K562 (cell line): ENCODE measurements around the gene CRYBG2. TPM values are rescaled to one million over a fixed set of nuclear protein-coding genes. Genes with fewer than 3 reads are reported as not detected.

Source experiments
- AFF1 ChIP-seq, 2 experiments: fragments of 450-650 bp; IDR thresholded peaks; 2 replicates each; pipeline ENCODE4 v1.6.1; 2018; ENCODE audit warnings: mild to moderate bottlenecking in 2 of 2, low read depth in 1 of 2; ENCODE audit not compliant: partially characterized antibody in 2 of 2
- ELF2 ChIP-seq: fragments of 250-450 bp; sonication (Bioruptor Pico); IDR thresholded peaks from 2 replicates; pipeline ENCODE4 v1.5.0; 2021; ENCODE audit warnings: mild to moderate bottlenecking
- ESRRB ChIP-seq: fragments of 250-450 bp; sonication (Bioruptor Pico); IDR thresholded peaks from 2 replicates; pipeline ENCODE4 v1.5.0; 2020; ENCODE audit warnings: mild to moderate bottlenecking, moderate library complexity, borderline replicate concordance
- ETS1 ChIP-seq: conservative IDR thresholded peaks from 2 replicates; pipeline ENCODE4 v1.6.1; 2011; ENCODE audit warnings: low read depth, mild to moderate bottlenecking, low read length; ENCODE audit not compliant: control insufficient read depth
- HCFC1 ChIP-seq: IDR thresholded peaks from 2 replicates; pipeline ENCODE4 v1.6.1; 2012; ENCODE audit warnings: low read depth, low read length, improper control_type of control experiment
- NBN ChIP-seq: fragments of 450-650 bp; IDR thresholded peaks from 2 replicates; pipeline ENCODE4 v1.6.1; 2016; ENCODE audit warnings: low read depth, mild to moderate bottlenecking
- RFX7 ChIP-seq: fragments of 250-450 bp; sonication (Bioruptor Pico); IDR thresholded peaks from 2 replicates; pipeline ENCODE4 v1.5.1; 2021; ENCODE audit warnings: mild to moderate bottlenecking
- SMAD4 ChIP-seq: fragments of 250-450 bp; sonication (Bioruptor Pico); conservative IDR thresholded peaks from 2 replicates; pipeline ENCODE4 v1.8.0; 2021; ENCODE audit warnings: inconsistent platforms, mild to moderate bottlenecking, moderate library complexity
- SPI1 ChIP-seq: IDR thresholded peaks from 2 replicates; pipeline ENCODE4 v1.6.1; 2011; ENCODE audit warnings: low read depth, low read length, control low read depth, borderline replicate concordance
- STAG1 ChIP-seq: sonication (generic); formaldehyde crosslinking; IDR thresholded peaks from 2 replicates; pipeline ENCODE4 v1.5.0; 2020; ENCODE audit warnings: missing genetic modification reagents, borderline replicate concordance
- THAP7 ChIP-seq: fragments of 250-450 bp; sonication (Bioruptor Pico); IDR thresholded peaks from 2 replicates; pipeline ENCODE4 v1.5.0; 2021
- TSHZ1 ChIP-seq: fragments of 250-450 bp; sonication (Bioruptor Pico); IDR thresholded peaks from 2 replicates; pipeline ENCODE4 v1.4.0; 2020; ENCODE audit warnings: mild to moderate bottlenecking, moderate library complexity
- ZBTB33 ChIP-seq: sonication (generic); formaldehyde crosslinking; IDR thresholded peaks from 2 replicates; pipeline ENCODE4 v1.8.1; 2023; ENCODE audit warnings: mild to moderate bottlenecking, missing genetic modification reagents
- ZNF561 ChIP-seq: fragments of 450-650 bp; formaldehyde crosslinking; conservative IDR thresholded peaks from 2 replicates; pipeline ENCODE4 v1.4.0; 2020; ENCODE audit warnings: mild to moderate bottlenecking, moderate library complexity
- polyA plus RNA-seq, 8 experiments: library from polyadenylated mRNA; depleted of rRNA in 4 of 8; stranded (reverse) in 5 of 8; unstranded in 3 of 8; fragments of >200 nt; fragmentation: Nextera tagmentation in 2 of 8; fragmentation: Illumina TruSeq in 1 of 8; extraction: Ambion mirVana in 2 of 8; extraction: Trizol in 1 of 8; gene quantifications; 2 replicates each; pipeline versions ENCODE4 v1.2.1 to v1.2.3, GENCODE V29; 2011 to 2014; ENCODE audit warnings: inconsistent platforms in 1 of 8, missing spikeins in 1 of 8
- total RNA-seq, 7 experiments: library from RNA; depleted of rRNA in 6 of 7; stranded (reverse); fragments of >200 nt in 6 of 7; fragmentation: Illumina TruSeq in 2 of 7; extraction: Trizol in 2 of 7; gene quantifications; 2 replicates each; pipeline versions ENCODE4 v1.2.1 to v1.2.3, GENCODE V29; 2011 to 2021; ENCODE audit warnings: low replicate concordance in 1 of 7

CRYBG2 gene
- total and polyA plus RNA-seq, 9 of the 15 experiments (the other 6 are each of a cell fraction or from before 2014, with no cell fraction given): 0.39 to 8.5 (median 3.7) TPM

GRCh38 chr1:26336477-26337205, 17.3 kb downstream of the CRYBG2 start (continued):
- TF ChIP-seq ESRRB (CRISPR knock-in tag) (no peak), HCFC1 (peak; percentile 31; the same call in 1 of the 2 replicates), AFF1 (IDR thresholded peaks at IDR 0.05; ENCODE audit: low read depth in 1 of 2, partially characterized antibody in 2 of 2) (peak; percentile 67 to 85), ZNF561 (CRISPR knock-in tag) (peak; percentile 45; the same call in 1 of the 2 replicates), ETS1 (0 out of 2 replicates have a peak, but pooled peaks have one; percentile 64), SPI1 (no peak), ZBTB33 (CRISPR knock-in tag) (peak; percentile 94), SMAD4 (CRISPR knock-in tag) (peak; percentile 99), RFX7 (CRISPR knock-in tag) (no peak), NBN (0 out of 2 replicates have a peak, but pooled peaks have one; percentile 76), TSHZ1 (peak; percentile 92), THAP7 (CRISPR knock-in tag) (peak; percentile 82; the same call in 1 of the 2 replicates), STAG1 (CRISPR knock-in tag) (peak; percentile 64; the same call in 1 of the 2 replicates), ELF2 (no peak)
